Medulla oblongata (tissue), 1 donor: ENCODE measurements around the gene ULBP2.
A peak's percentile ranks its signal among the peaks of the same experiment; 100 is the strongest.
"Not testable (repeated sequence)": the region's sequence is repeated elsewhere in the genome, so short reads cannot be mapped to it uniquely, and the experiment has no call there.

ENCODE experiments used
- DNase-seq: peaks from one replicate; pipeline ENCODE4 v3.0.0-alpha.2; 2015; ENCODE audit errors: extremely low spot score

Gene ULBP2

GRCh38 chr6:149925974-149926777 is 15.6 kb upstream of the ULBP2 start:
- peak; percentile 86 for DNase-seq

DNA sequence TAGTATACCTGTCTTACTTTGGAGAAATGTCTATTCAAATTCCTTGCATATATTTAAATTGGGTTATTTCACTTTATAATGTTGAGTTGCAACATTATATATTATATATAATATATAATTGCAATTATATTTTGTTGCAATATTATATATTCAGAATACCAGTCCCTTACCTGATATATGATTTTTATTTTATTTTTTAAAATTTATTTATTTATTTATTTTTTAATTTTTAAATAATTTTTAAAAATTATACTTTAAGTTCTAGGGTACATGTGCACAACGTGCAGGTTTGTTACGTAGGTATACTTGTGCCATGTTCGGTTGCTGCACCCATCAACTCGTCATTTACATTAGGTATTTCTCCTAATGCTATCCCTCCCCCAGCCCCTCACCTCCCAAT is 14.8 kb upstream of the ULBP2 start:
- not testable (repeated sequence) for DNase-seq

DNA sequence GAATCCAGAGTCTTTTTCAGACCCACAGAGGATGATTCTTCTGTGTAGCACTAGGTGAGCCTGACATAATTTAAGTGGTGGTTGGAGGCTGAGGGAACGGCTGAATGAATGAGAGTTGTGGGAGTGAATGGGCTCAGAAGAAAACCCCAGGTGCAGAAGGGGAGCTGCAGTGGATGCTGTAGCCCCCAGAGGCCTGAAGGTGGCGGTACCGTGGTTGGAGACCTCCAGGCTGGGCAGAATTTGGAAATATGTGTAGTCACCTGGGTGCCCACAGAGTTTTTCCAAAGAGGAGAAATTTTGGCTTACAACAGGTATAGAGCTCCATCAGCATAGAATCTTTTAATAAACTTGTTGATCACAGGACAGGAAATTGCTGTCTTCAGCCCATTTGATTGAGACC is 12.4 kb upstream of the ULBP2 start:
- DNase-seq, result no peak

GRCh38 chr6:149931501-149931900 is 10.3 kb upstream of the ULBP2 start:
- no peak for DNase-seq

GRCh38 chr6:149933036-149933435 is 8.8 kb upstream of the ULBP2 start:
- DNase-seq, result no peak

DNA sequence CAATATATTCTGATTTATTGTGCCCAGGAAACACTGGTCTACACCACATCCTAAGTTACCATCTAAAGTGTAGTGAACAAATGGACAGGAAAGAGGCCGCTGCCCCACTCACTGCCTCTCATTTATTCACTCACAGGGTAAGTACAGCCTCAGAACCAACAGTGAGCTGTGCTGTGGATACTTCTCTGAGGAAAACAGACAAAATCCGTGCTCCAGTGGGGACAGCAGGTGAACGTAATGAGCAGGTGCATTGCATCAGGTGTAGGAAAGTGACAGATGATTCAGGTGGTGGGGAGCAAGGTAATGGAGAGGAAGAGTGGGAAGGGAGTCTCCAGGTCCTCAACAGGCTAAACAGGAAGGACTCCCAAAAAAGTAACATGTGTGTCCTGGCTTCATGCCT is 8.4 kb upstream of the ULBP2 start:
- DNase-seq, result no peak

- DNase-seq, result peak; percentile 84
Measured at GRCh38 chr6:149934249-149935156, 7.3 kb upstream of the ULBP2 start.

DNA sequence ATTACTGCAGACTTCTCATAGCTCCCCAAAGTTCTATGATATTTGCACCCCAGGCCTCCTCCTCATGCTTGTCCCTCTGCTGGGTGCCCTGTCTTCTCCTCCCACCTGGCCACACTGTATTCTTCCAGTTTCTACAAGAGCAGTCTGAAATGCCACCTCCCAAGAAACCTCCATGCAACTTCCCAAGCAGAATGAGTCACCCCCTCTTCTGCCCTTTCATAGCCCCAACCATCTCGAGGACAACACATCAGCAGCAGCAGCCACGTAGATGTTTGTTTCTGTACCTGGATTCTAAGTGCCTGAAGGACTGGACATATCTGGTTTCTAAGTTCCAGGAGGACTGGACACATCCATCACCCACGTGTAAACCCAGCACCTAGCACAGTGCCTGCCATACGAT is 6.6 kb upstream of the ULBP2 start:
- no peak for DNase-seq

GRCh38 chr6:149935668-149936067 is 6.1 kb upstream of the ULBP2 start:
- no peak for DNase-seq

GRCh38 chr6:149936743-149937142 is 5.1 kb upstream of the ULBP2 start:
- no peak for DNase-seq

GRCh38 chr6:149938013-149938570 is 3.7 kb upstream of the ULBP2 start:
- not testable (repeated sequence) for DNase-seq

- no peak for DNase-seq
Measured at GRCh38 chr6:149938571-149939355, 3.1 kb upstream of the ULBP2 start.

DNA sequence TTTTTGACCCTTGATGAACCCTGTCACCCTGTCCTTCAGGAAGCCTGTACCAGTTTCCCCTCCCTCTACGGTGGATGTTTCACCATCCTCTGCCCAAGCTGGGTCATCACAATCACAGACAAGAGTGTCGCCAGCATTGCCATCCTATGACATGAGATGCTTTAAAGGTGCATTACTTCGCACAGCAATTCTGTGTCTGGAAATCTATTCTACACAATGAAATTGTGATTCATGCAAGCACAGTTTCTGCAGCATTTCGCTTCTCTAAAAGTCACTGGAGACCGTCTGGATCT is 2.5 kb upstream of the ULBP2 start:
- no peak for DNase-seq

DNA sequence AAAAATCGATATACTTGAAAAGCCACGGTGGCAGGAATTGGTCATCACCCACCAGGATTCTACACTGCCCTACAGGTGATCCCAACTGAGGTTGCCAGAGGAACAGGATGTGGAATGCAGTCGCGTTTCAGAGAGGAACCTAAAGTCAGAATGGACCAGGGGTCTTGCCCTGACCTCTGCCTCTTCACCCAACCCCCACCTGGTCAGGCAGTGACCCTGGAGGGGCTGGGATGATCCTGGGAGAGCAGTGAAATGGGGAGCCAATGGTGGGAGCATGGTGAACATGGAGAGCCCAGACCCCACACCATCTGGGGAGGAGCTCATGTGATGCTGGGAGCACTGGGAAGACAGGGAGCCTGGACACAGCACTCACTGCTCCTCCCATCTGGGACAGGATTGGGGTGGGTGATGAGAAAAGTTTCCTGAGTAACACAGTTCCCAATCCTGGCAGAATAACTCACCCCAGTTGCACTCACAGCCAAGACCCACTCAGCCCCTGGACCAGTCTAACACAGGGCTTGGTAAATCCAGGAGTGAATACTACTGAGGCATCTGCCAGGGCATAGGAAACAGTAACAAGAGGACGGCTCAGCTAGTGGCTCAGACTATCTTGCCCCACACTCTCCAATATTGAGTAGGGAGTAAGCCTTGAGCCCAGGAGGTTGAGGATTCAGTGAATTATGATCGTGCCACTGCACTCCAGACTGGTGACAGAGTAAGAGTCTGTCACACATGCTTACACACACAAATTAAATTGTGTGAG is 1.7 kb upstream of the ULBP2 start:
- no peak for DNase-seq

DNA sequence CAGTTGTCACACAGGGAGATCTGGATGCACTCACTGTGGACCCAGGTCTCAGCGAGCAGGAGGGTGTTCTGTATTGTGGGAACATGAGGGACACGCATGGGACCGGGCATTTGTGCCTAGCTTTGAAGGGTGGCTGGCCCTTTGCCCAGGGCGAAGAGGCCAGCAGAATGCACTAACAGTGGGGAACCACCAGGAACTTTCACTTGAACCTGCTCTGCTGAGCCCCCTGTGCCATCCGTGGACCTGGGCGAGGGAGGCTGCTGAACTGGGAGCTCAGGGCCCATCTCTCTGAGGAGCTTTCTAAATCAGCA is 1.2 kb upstream of the ULBP2 start:
- no peak for DNase-seq

DNA sequence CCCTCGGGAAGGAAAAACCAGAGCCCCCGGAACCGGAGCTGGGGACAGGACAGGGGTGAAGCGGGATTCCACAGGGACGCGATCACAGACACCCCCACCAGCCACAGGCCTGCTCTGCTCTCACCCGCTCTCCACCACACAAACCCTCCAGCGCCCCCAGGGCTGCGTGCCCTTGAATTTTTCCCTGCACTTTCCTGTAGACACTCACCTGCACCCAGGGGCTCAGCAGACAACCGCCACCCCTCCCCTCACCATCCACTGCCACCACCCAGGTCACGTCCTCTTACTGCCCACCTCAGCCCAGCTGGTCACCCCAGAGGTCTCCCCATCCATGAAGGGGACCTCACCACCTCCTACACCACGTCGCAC is 631 bp downstream of the ULBP2 start:
- DNase-seq, result no peak

DNA sequence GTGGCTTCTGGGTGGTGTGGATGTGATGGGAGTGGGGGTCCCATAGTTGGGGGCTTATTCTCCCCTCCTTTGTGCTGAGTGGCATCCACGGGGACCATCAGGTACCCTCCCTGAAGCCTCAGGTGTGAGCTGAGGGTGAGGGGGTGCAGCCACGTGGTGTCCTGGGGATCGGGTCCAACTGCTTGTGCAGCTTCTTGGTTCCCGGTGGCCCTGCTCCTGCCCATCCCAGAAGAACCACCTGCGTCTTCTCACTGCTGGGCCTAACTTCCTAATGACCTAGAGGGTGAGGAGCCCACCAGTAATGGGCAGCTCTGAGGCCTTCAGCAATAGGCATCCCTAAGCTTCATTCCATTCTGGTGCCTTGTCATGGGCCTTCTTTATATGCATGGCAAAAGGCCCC is 1.5 kb downstream of the ULBP2 start:
- DNase-seq, result not testable (repeated sequence)

DNA sequence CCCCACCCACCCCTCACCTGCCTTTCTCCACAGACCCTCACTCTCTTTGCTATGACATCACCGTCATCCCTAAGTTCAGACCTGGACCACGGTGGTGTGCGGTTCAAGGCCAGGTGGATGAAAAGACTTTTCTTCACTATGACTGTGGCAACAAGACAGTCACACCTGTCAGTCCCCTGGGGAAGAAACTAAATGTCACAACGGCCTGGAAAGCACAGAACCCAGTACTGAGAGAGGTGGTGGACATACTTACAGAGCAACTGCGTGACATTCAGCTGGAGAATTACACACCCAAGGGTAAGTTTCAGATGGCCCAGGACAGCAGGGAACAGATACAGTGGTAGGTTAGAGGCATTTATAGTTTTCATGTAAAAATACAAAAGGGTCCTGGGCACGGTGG is 3.5 kb downstream of the ULBP2 start:
- DNase-seq, result not testable (repeated sequence)

- not testable (repeated sequence) for DNase-seq
Measured at GRCh38 chr6:149946631-149947030, 4.8 kb downstream of the ULBP2 start.

- DNase-seq, result not testable (repeated sequence)
Measured at GRCh38 chr6:149947533-149947932, 5.7 kb downstream of the ULBP2 start.

GRCh38 chr6:149948011-149948410 is 6.2 kb downstream of the ULBP2 start:
- no peak for DNase-seq
